Astrocyte (in vitro differentiated cells and primary cell): ENCODE data around the gene C1orf167. TPM values are rescaled to one million over a fixed set of nuclear protein-coding genes. Genes with fewer than 3 reads are reported as not detected.

Experiments used
- DNase-seq: peaks from one replicate; pipeline ENCODE4 v3.0.0-alpha.2; 2010; ENCODE audit warnings: low read depth
- FAIRE-seq: peaks from 2 replicates; lab custom pipeline; 2011; peaks lifted over from hg19 to GRCh38; lab: Jason Lieb, UNC
- H2AFZ ChIP-seq: 2 replicates; pipeline ENCODE4 v1.6.0; 2012; ENCODE audit warnings: low read depth, low read length, inconsistent platforms
- H3K27ac ChIP-seq: 2 replicates; pipeline ENCODE4 v1.5.1; 2011; ENCODE audit warnings: low read depth, low read length, inconsistent platforms
- H3K27me3 ChIP-seq: 2 replicates; pipeline ENCODE4 v1.6.0; 2011; ENCODE audit warnings: low read length, inconsistent platforms; ENCODE audit not compliant: insufficient read depth
- H3K36me3 ChIP-seq: 2 replicates; pipeline ENCODE4 v1.5.1; 2011; ENCODE audit warnings: low read length, inconsistent platforms; ENCODE audit not compliant: insufficient read depth
- H3K4me1 ChIP-seq: 2 replicates; pipeline ENCODE4 v1.5.1; 2011; ENCODE audit warnings: low read length, inconsistent platforms; ENCODE audit not compliant: insufficient read depth
- H3K4me2 ChIP-seq: 2 replicates; pipeline ENCODE4 v1.6.0; 2012; ENCODE audit warnings: low read length, inconsistent platforms
- H3K4me3 ChIP-seq: 2 replicates; pipeline ENCODE4 v1.5.1; 2011; ENCODE audit warnings: low read depth, mild to moderate bottlenecking, low read length, inconsistent platforms; ENCODE audit not compliant: insufficient read depth
- H3K79me2 ChIP-seq: 2 replicates; pipeline ENCODE4 v1.6.0; 2012; ENCODE audit warnings: mild to moderate bottlenecking, low read length, inconsistent platforms; ENCODE audit not compliant: insufficient read depth
- H3K9ac ChIP-seq: 2 replicates; pipeline ENCODE4 v1.6.0; 2012; ENCODE audit warnings: mild to moderate bottlenecking, low read length, inconsistent platforms
- H3K9me3 ChIP-seq: 2 replicates; pipeline ENCODE4 v1.5.1; 2012; ENCODE audit warnings: low read depth, mild to moderate bottlenecking, low read length, inconsistent platforms; ENCODE audit not compliant: insufficient read depth
- H4K20me1 ChIP-seq: 2 replicates; pipeline ENCODE4 v1.6.0; 2012; ENCODE audit warnings: low read length, inconsistent platforms; ENCODE audit not compliant: insufficient read depth
- H3K27ac Mint-ChIP-seq: one replicate; pipeline ENCODE4 v1.8.0; 2021; ENCODE audit warnings: mild to moderate bottlenecking, mixed read lengths; ENCODE audit not compliant: unreplicated experiment
- H3K27me3 Mint-ChIP-seq: one replicate; pipeline ENCODE4 v1.8.0; 2021; ENCODE audit warnings: low read depth, mixed read lengths; ENCODE audit not compliant: unreplicated experiment
- H3K36me3 Mint-ChIP-seq: one replicate; pipeline ENCODE4 v1.8.0; 2021; ENCODE audit warnings: low read depth, mixed read lengths; ENCODE audit not compliant: unreplicated experiment
- H3K4me1 Mint-ChIP-seq: one replicate; pipeline ENCODE4 v1.8.0; 2021; ENCODE audit warnings: low read depth, mixed read lengths; ENCODE audit not compliant: unreplicated experiment
- H3K4me3 Mint-ChIP-seq: one replicate; pipeline ENCODE4 v1.8.0; 2021; ENCODE audit warnings: mild to moderate bottlenecking, moderate library complexity, mixed read lengths; ENCODE audit not compliant: unreplicated experiment
- H3K9me3 Mint-ChIP-seq: one replicate; pipeline ENCODE4 v1.8.0; 2021; ENCODE audit warnings: mild to moderate bottlenecking, mixed read lengths; ENCODE audit not compliant: unreplicated experiment
- CTCF ChIP-seq: IDR thresholded peaks from 2 replicates; pipeline ENCODE4 v1.5.1; 2011; ENCODE audit warnings: low read depth, mild to moderate bottlenecking, inconsistent platforms, low read length, moderate library complexity; ENCODE audit not compliant: insufficient read depth
- EZH2 ChIP-seq: IDR thresholded peaks from 2 replicates; pipeline ENCODE4 v1.6.1; 2012; ENCODE audit warnings: mild to moderate bottlenecking, low read length, inconsistent platforms; ENCODE audit not compliant: insufficient read depth
- total RNA-seq: library from RNA; stranded (reverse); gene quantifications from 2 replicates; pipeline ENCODE4 v1.2.1, GENCODE V29; 2021

The C1orf167 gene
- total RNA-seq, 1 donor from 2014 or later = not detected

- H3K79me2 ChIP-seq = no peaks in the 10 kb centered on the region
- no peaks in the 10 kb centered on the region for H3K4me1 Mint-ChIP-seq
- H3K36me3 Mint-ChIP-seq = peaks cover 2% of the 10 kb centered on the region
- no peaks in the 10 kb centered on the region for H3K36me3 ChIP-seq
- H4K20me1 ChIP-seq = no peaks in the 10 kb centered on the region
- no peak overlapping the region for H3K4me2 ChIP-seq
- FAIRE-seq (no peak), DNase-seq (no peak)
- H3K27ac ChIP-seq = no peak overlapping the region
- no peak overlapping the region for H3K4me3 Mint-ChIP-seq
- H3K4me3 ChIP-seq = no peak overlapping the region
- peaks cover 7% of the 10 kb centered on the region for H3K9me3 Mint-ChIP-seq
- H3K27ac Mint-ChIP-seq = no peak overlapping the region
- H3K9ac ChIP-seq = no peak overlapping the region
- TF ChIP-seq EZH2 (no peak), CTCF (no peak)
- no peak overlapping the region for H2AFZ ChIP-seq
- no peaks in the 10 kb centered on the region for H3K9me3 ChIP-seq
- no peaks in the 10 kb centered on the region for H3K4me1 ChIP-seq
- H3K27me3 Mint-ChIP-seq = peaks cover 34% of the 10 kb centered on the region
- H3K27me3 ChIP-seq = peaks cover 12% of the 10 kb centered on the region
Measured at GRCh38 chr1:11759791-11760190, 2.2 kb upstream of the C1orf167 start.

GRCh38 chr1:11761285-11761684 is 708 bp upstream of the C1orf167 start:
- no peak for DNase-seq
- Mint-ChIP-seq H3K36me3 (peaks cover 2% of the 10 kb centered on the region), H3K4me1 (no peaks in the 10 kb centered on the region), H3K4me3 (no peak overlapping the region), H3K9me3 (peaks cover 2% of the 10 kb centered on the region), H3K27me3 (peaks cover 37% of the 10 kb centered on the region), H3K27ac (no peak overlapping the region)
- no peaks in the 10 kb centered on the region for H3K9me3 ChIP-seq
- no peaks in the 10 kb centered on the region for H3K79me2 ChIP-seq
- no peak overlapping the region for H3K27ac ChIP-seq
- H3K9ac ChIP-seq = no peak overlapping the region
- H2AFZ ChIP-seq = no peak overlapping the region
- no peaks in the 10 kb centered on the region for H3K4me1 ChIP-seq
- no peak overlapping the region for H3K4me3 ChIP-seq
- H3K36me3 ChIP-seq = no peaks in the 10 kb centered on the region
- no peak overlapping the region for H3K4me2 ChIP-seq
- peaks cover 15% of the 10 kb centered on the region for H3K27me3 ChIP-seq
- FAIRE-seq = no peak
- no peak for TF ChIP-seq CTCF
- no peak for TF ChIP-seq EZH2
- no peaks in the 10 kb centered on the region for H4K20me1 ChIP-seq

GRCh38 chr1:11764115-11764514 is 2.1 kb downstream of the C1orf167 start:
- Histone ChIP-seq H3K79me2 (no peaks in the 10 kb centered on the region), H3K27ac (no peak overlapping the region), H3K4me3 (no peak overlapping the region), H3K9me3 (no peaks in the 10 kb centered on the region), H3K4me2 (no peak overlapping the region), H3K4me1 (no peaks in the 10 kb centered on the region), H3K9ac (no peak overlapping the region), H3K36me3 (no peaks in the 10 kb centered on the region), H2AFZ (no peak overlapping the region), H3K27me3 (peaks cover 19% of the 10 kb centered on the region), H4K20me1 (no peaks in the 10 kb centered on the region)
- peaks cover 47% of the 10 kb centered on the region for H3K27me3 Mint-ChIP-seq
- no peaks in the 10 kb centered on the region for H3K9me3 Mint-ChIP-seq
- TF ChIP-seq CTCF (no peak), EZH2 (no peak)
- no peak for FAIRE-seq
- DNase-seq = no peak
- peaks cover 2% of the 10 kb centered on the region for H3K36me3 Mint-ChIP-seq
- no peak overlapping the region for H3K27ac Mint-ChIP-seq
- no peak overlapping the region for H3K4me3 Mint-ChIP-seq
- H3K4me1 Mint-ChIP-seq = no peaks in the 10 kb centered on the region
